Measurements from ENCODE around the gene ZFR.
"Not testable (repeated sequence)": the region's sequence is repeated elsewhere in the genome, so short reads cannot be mapped to it uniquely, and the experiment has no call there.

The ZFR gene

GRCh38 chr5:32444431-32445286 is at the start of gene ZFR:
Gene ZFR (minus strand): TSS chr5:32444740. CDS start chr5:32444658, 82 bp downstream.
- DNase-seq, result peak; percentile 94

GRCh38 chr5:32490972-32491557 is 46.5 kb upstream of the ZFR start:
- no peak for DNase-seq

GRCh38 chr5:32489791-32490562 is 45.4 kb upstream of the ZFR start:
- DNase-seq, result peak; percentile 65

- no peak for DNase-seq
Measured at GRCh38 chr5:32487424-32487823, 42.9 kb upstream of the ZFR start.

- no peak for DNase-seq
Measured at GRCh38 chr5:32487008-32487407, 42.5 kb upstream of the ZFR start.

- DNase-seq, result no peak
Measured at GRCh38 chr5:32482193-32482592, 37.7 kb upstream of the ZFR start.

GRCh38 chr5:32479096-32479495 is 34.6 kb upstream of the ZFR start:
- no peak for DNase-seq

GRCh38 chr5:32476891-32477290 is 32.4 kb upstream of the ZFR start:
- no peak for DNase-seq

GRCh38 chr5:32475334-32476097 is 31.0 kb upstream of the ZFR start:
- DNase-seq, result no peak

- DNase-seq, result no peak
Measured at GRCh38 chr5:32474209-32474854, 29.8 kb upstream of the ZFR start.

- DNase-seq, result no peak
Measured at GRCh38 chr5:32473072-32473471, 28.5 kb upstream of the ZFR start.

- no peak for DNase-seq
Measured at GRCh38 chr5:32471784-32472183, 27.2 kb upstream of the ZFR start.

GRCh38 chr5:32465076-32465475 is 20.5 kb upstream of the ZFR start:
- DNase-seq, result no peak

- DNase-seq, result no peak
Measured at GRCh38 chr5:32462618-32463017, 18.1 kb upstream of the ZFR start.

- no peak for DNase-seq
Measured at GRCh38 chr5:32461441-32462120, 17.0 kb upstream of the ZFR start.

GRCh38 chr5:32460702-32461101 is 16.2 kb upstream of the ZFR start:
- DNase-seq, result no peak

- no peak for DNase-seq
Measured at GRCh38 chr5:32458880-32459495, 14.4 kb upstream of the ZFR start.

- DNase-seq, result no peak
Measured at GRCh38 chr5:32455311-32455710, 10.8 kb upstream of the ZFR start.

GRCh38 chr5:32454821-32455220 is 10.3 kb upstream of the ZFR start:
- no peak for DNase-seq

- no peak for DNase-seq
Measured at GRCh38 chr5:32453916-32454315, 9.4 kb upstream of the ZFR start.

- DNase-seq, result not testable (repeated sequence)
Measured at GRCh38 chr5:32452316-32452715, 7.8 kb upstream of the ZFR start.

Data from activated T-cell treated with anti-CD3 and anti-CD28 coated beads, Interleukin-2, amount 50 U/mL, for 1 hour (primary cell).